ENCODE results near the gene IFNL3. TPM values are rescaled to one million over a fixed set of nuclear protein-coding genes. Genes with fewer than 3 reads are reported as not detected.

The IFNL3 gene
- total RNA-seq, 4 donors from 2014 or later: not detected

GRCh38 chr19:39261704-39262103 lies 16.9 kb upstream of the IFNL3 start:
- no peak for DNase-seq
- no peak overlapping the region for H3K27ac ChIP-seq
- H3K4me3 ChIP-seq: no peak overlapping the region
- in situ Hi-C loops (cut with MboI; ENCODE audit: low sequenced_read_pairs in 4 of 4) (no loop called here), intact Hi-C loops (cut with DNase I; ENCODE audit: low total_unique reads) (no loop called here)
- H3K9me3 ChIP-seq: no peaks in the 10 kb centered on the region
- no peaks in the 10 kb centered on the region for H3K36me3 ChIP-seq
- peaks cover 29 to 52% (median 43%) of the 10 kb centered on the region in 3 donors for H3K27me3 ChIP-seq
- H3K4me1 ChIP-seq: no peaks in the 10 kb centered on the region
- TF ChIP-seq POLR2A (IDR thresholded peaks at IDR 0.05) (no peak), CTCF (IDR thresholded peaks at IDR 0.05 in 4 of 5, conservative IDR thresholded peaks at IDR 0.05 in 1 of 5) (no peak)
- no peak for ATAC-seq

- Histone ChIP-seq H3K9me3 (no peaks in the 10 kb centered on the region), H3K27me3 (peaks cover 0 to 23% (median 19%) of the 10 kb centered on the region in 3 donors), H3K4me3 (no peak overlapping the region), H3K4me1 (no peaks in the 10 kb centered on the region), H3K27ac (no peak overlapping the region), H3K36me3 (no peaks in the 10 kb centered on the region)
- DNase-seq (no peak), ATAC-seq (no peak)
- TF ChIP-seq CTCF (IDR thresholded peaks at IDR 0.05 in 4 of 5, conservative IDR thresholded peaks at IDR 0.05 in 1 of 5): no peak
- TF ChIP-seq POLR2A (IDR thresholded peaks at IDR 0.05): no peak
- intact Hi-C loops (cut with DNase I; ENCODE audit: low total_unique reads) (no loop called here), in situ Hi-C loops (cut with MboI; ENCODE audit: low sequenced_read_pairs in 4 of 4) (no loop called here)
Observed at GRCh38 chr19:39257227-39257626, 12.4 kb upstream of the IFNL3 start.

- DNase-seq: no peak
- Histone ChIP-seq H3K27ac (no peak overlapping the region), H3K9me3 (no peaks in the 10 kb centered on the region), H3K4me3 (no peak overlapping the region), H3K4me1 (no peaks in the 10 kb centered on the region), H3K27me3 (peaks cover 9 to 22% (median 9%) of the 10 kb centered on the region in 3 donors), H3K36me3 (no peaks in the 10 kb centered on the region)
- in situ Hi-C loops (cut with MboI; ENCODE audit: low sequenced_read_pairs in 4 of 4) (no loop called here), intact Hi-C loops (cut with DNase I; ENCODE audit: low total_unique reads) (no loop called here)
- no peak for ATAC-seq
- no peak for TF ChIP-seq POLR2A (IDR thresholded peaks at IDR 0.05)
- TF ChIP-seq CTCF (IDR thresholded peaks at IDR 0.05 in 4 of 5, conservative IDR thresholded peaks at IDR 0.05 in 1 of 5): no peak
Observed at GRCh38 chr19:39254531-39255345, 9.9 kb upstream of the IFNL3 start.

- DNase-seq: no peak
- peaks cover 18 to 28% (median 20%) of the 10 kb centered on the region in 3 donors for H3K27me3 ChIP-seq
- in situ Hi-C loops (cut with MboI; ENCODE audit: low sequenced_read_pairs in 4 of 4): no loop called here
Observed at GRCh38 chr19:39253374-39254149, 8.8 kb upstream of the IFNL3 start.

More at GRCh38 chr19:39253374-39254149, 8.8 kb upstream of the IFNL3 start:
- intact Hi-C loops (cut with DNase I; ENCODE audit: low total_unique reads): no loop called here
- no peak for ATAC-seq
- H3K9me3 ChIP-seq: no peaks in the 10 kb centered on the region
- no peak overlapping the region for H3K27ac ChIP-seq
- H3K36me3 ChIP-seq: no peaks in the 10 kb centered on the region
- no peaks in the 10 kb centered on the region for H3K4me1 ChIP-seq
- H3K4me3 ChIP-seq: no peak overlapping the region
- no peak for TF ChIP-seq POLR2A (IDR thresholded peaks at IDR 0.05)
- no peak for TF ChIP-seq CTCF (IDR thresholded peaks at IDR 0.05 in 4 of 5, conservative IDR thresholded peaks at IDR 0.05 in 1 of 5)

Data from gastrocnemius medialis (tissue), 4 donors.